ENCODE data around the gene MEN1. TPM values are rescaled to one million over a fixed set of nuclear protein-coding genes. Genes with fewer than 3 reads are reported as not detected.

The MEN1 gene
- total RNA-seq, 1 experiment from 2014 or later, result 5.3 TPM

GRCh38 chr11:64774144-64774543 lies 36.2 kb downstream of the MEN1 start:
- no peak for DNase-seq (ENCODE audit: low read depth)
- in situ Hi-C loops (cut with HindIII; ENCODE audit: low pct_unique_long_range_greater_than_20kb, low sequenced_read_pairs), result no loop called here

- no peak for DNase-seq (ENCODE audit: low read depth)
- in situ Hi-C loops (cut with HindIII; ENCODE audit: low pct_unique_long_range_greater_than_20kb, low sequenced_read_pairs), result no loop called here
Measured at GRCh38 chr11:64772303-64773018, 37.9 kb downstream of the MEN1 start.

- no peak for DNase-seq (ENCODE audit: low read depth)
- in situ Hi-C loops (cut with HindIII; ENCODE audit: low pct_unique_long_range_greater_than_20kb, low sequenced_read_pairs), result no loop called here
Measured at GRCh38 chr11:64771861-64772260, 38.5 kb downstream of the MEN1 start.

DNA sequence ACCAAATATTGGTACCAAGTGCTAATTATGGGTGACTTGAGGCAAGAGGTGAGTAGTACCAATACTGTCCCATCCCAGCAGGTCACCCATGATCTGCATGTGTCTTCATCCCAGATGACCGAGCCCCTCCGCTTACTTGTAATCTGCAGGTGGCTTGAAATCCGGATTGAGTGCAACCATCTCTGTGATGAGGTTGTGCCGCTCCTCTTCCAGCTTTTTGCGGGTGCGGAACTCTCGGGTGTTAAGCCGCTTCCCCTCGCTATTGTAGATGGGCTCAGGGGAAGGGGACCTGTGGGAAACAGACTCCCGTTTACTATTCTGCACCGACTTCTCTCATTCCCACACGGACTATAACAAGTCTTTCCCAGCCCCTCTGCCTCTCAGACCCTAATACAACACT lies 40.2 kb downstream of the MEN1 start:
- no peak for DNase-seq (ENCODE audit: low read depth)
- in situ Hi-C loops (cut with HindIII; ENCODE audit: low pct_unique_long_range_greater_than_20kb, low sequenced_read_pairs), result no loop called here

DNA sequence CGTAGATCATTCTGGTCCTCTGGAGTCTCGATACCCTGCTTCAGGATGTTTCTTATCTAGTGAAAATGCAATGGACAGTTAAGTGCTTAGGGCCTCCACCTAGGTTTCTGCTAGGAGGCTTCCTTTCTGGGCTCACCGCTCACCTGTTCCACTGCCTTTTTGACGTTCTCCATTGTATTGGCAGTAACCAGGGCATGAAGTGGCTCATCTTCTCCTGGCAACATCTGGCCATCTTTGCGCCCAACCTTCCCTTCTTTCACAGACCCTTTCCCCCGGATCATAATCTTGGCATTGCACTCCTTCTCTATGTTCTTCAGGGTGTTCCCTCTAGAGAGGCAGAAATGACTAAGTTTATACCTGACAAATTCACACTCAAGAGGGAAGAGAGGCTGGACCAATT lies 41.1 kb downstream of the MEN1 start:
- no peak for DNase-seq (ENCODE audit: low read depth)
- in situ Hi-C loops (cut with HindIII; ENCODE audit: low pct_unique_long_range_greater_than_20kb, low sequenced_read_pairs), result no loop called here

- no peak for DNase-seq (ENCODE audit: low read depth)
- in situ Hi-C loops (cut with HindIII; ENCODE audit: low pct_unique_long_range_greater_than_20kb, low sequenced_read_pairs), result no loop called here
Measured at GRCh38 chr11:64768300-64768694, 42.1 kb downstream of the MEN1 start.

- in situ Hi-C loops (cut with HindIII; ENCODE audit: low pct_unique_long_range_greater_than_20kb, low sequenced_read_pairs), result no loop called here
- DNase-seq (ENCODE audit: low read depth), result no peak
Measured at GRCh38 chr11:64767344-64768299, 42.7 kb downstream of the MEN1 start.

GRCh38 chr11:64766881-64767280 lies 43.5 kb downstream of the MEN1 start:
- in situ Hi-C loops (cut with HindIII; ENCODE audit: low pct_unique_long_range_greater_than_20kb, low sequenced_read_pairs), result no loop called here
- no peak for DNase-seq (ENCODE audit: low read depth)

DNA sequence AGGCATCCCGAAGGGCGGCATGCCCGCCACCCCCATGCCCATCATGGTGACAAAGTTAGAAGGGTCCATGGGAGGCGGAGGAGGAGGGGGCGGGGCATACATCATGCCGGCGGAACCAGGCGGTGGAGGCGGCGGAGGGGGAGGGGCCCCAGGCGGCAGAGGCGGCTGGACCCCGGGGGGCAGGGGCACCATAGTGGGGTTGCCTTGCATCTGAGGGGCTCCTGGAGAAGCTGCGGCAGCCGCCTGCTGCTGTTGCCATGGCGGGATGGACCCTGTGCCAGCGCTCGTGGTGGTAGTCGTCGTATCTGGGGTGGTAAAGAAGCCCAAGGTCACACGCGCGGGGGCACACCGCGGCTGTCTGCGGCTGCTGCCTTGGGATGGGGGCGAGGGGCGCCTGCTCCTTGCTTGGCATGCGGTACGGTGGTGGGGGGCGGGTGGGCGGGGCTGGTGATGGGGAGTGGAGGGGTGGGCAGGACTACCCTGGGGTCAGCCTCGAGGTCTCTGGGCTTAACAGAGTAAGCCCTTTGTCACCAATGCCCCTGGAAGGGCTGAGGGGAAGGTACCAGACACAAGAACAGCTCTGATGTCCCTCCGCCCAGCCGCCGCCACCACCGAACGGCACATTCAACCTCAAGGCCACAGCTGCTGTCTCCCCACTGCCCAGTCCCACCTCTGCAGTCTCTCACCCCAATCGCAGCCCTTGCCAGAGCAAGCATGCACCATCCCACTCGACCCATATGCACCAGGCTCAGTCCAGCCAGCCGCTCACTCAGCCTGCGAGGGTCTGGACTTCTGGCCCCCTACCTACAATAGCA lies 44.3 kb downstream of the MEN1 start:
- in situ Hi-C loops (cut with HindIII; ENCODE audit: low pct_unique_long_range_greater_than_20kb, low sequenced_read_pairs), result no loop called here

DNA sequence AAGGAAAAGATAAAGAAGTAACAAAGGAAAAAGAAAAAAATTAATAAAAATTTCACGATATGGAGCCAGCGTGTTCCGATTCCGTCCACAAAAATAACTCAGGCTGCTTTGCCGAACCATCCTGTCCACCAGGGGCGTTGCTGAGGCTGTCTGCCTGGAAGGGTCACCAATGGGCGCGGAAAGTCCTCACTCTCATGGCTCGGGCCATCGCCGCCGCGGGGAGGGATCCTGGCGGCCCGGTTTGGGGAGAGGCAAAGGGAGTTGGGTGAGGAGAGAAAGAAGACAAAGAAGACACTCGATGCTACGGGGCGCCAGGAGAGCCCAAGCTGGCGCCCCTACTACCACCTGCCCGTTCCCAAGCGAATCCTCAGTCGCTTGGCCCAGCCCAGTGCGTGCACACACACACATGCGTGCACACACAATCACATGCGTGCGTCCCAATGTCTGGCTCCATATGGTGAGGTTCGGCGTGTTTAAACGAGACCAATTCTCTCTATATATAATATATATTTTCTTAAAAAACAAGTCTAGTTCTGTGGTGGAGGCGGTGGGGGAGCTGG lies 45.0 kb downstream of the MEN1 start:
- no peak for DNase-seq (ENCODE audit: low read depth)
- in situ Hi-C loops (cut with HindIII; ENCODE audit: low pct_unique_long_range_greater_than_20kb, low sequenced_read_pairs), result no loop called here

More for the DNA sequence above, 44.3 kb downstream of the MEN1 start:
- DNase-seq (ENCODE audit: low read depth), result no peak

DNA sequence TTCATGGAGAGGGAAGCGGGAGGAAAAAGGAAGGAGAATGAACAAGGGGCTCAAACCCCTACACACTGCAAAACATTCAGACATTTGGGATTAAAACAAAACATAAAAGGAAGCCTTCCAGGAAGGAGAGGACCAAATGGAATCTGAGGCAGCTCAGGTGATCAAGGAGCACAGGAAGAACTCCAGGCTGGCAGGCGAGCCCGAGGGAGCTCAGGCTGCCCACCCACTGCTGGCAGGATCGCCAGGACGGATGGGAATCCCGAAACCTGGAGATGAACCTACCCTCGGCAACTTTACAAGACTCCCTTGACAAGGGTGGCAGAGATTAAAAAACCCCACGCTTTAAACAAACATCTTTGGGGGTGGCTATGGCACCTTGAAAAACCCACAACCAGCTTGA lies 45.6 kb downstream of the MEN1 start:
- in situ Hi-C loops (cut with HindIII; ENCODE audit: low pct_unique_long_range_greater_than_20kb, low sequenced_read_pairs), result no loop called here
- DNase-seq (ENCODE audit: low read depth), result no peak

GRCh38 chr11:64764040-64764611 lies 46.2 kb downstream of the MEN1 start:
- DNase-seq (ENCODE audit: low read depth), result no peak
- in situ Hi-C loops (cut with HindIII; ENCODE audit: low pct_unique_long_range_greater_than_20kb, low sequenced_read_pairs), result no loop called here

GRCh38 chr11:64763526-64764039 lies 46.8 kb downstream of the MEN1 start:
- in situ Hi-C loops (cut with HindIII; ENCODE audit: low pct_unique_long_range_greater_than_20kb, low sequenced_read_pairs), result no loop called here
- DNase-seq (ENCODE audit: low read depth), result no peak

DNA sequence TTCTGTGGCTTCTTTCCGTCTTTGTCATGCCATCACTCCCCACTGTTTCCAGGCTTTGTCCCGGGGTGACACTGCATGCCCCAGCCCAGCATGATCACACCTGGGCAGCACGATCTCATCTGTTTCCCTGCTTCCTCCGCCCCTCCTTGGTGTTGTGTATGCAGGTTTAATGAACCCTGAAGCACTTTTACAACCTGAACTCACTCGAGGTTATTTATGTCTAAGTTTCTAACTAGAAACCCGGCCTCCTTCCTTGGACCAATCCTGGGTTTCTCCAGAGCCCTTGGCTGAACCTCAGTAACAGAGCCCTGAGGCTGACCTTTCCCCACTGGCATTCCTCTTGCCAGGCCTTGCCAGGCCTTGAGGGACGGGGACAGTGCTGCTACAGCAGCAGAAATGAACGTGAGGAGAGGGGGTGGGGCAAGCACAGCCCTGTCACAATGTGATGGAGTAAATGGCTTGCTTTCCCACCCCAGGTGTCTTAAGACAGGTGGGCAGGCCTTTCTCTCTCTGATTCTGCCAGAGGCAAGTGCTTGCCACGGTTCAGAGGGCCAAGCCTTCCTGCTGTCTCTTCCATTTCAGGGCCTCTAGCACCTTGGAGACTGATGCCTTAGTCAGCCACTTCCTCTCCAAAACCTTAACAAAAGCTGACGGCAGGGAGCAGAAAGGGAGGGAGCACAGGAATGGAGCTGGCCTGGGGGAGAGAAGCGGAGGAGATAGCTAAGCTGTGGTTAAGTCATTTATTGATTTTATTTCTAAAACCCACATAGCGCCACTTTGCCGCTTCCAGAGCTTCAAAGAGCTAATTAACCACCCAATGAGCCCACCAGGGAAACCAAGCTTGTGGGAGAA lies 47.5 kb downstream of the MEN1 start:
- in situ Hi-C loops (cut with HindIII; ENCODE audit: low pct_unique_long_range_greater_than_20kb, low sequenced_read_pairs), result no loop called here
- peak; percentile 83 for DNase-seq (ENCODE audit: low read depth)

- no peak for DNase-seq (ENCODE audit: low read depth)
- in situ Hi-C loops (cut with HindIII; ENCODE audit: low pct_unique_long_range_greater_than_20kb, low sequenced_read_pairs), result no loop called here
Measured at GRCh38 chr11:64762277-64762673, 48.1 kb downstream of the MEN1 start.

- in situ Hi-C loops (cut with HindIII; ENCODE audit: low pct_unique_long_range_greater_than_20kb, low sequenced_read_pairs), result no loop called here
- no peak for DNase-seq (ENCODE audit: low read depth)
Measured at GRCh38 chr11:64760759-64761420, 49.5 kb downstream of the MEN1 start.

Data from Caki2 (cell line).